ENCODE measurements around the gene ANG. TPM values are rescaled to one million over a fixed set of nuclear protein-coding genes. Genes with fewer than 3 reads are reported as not detected.

Gene ANG
- total RNA-seq: 2.6 and 3.7 TPM in 2 replicates

GRCh38 chr14:20688167-20688839 is at the start of gene ANG:
Gene ANG, plus strand, starts transcription at chr14:20688764. Its CDS starts 4,801 bp downstream, at chr14:20693565.

GRCh38 chr14:20641591-20641990 is 47.0 kb upstream of the ANG start, which contains the start of gene OR6S1:
Gene OR6S1, minus strand, starts transcription at chr14:20641691. Its CDS starts 0 bp downstream, at chr14:20641691.

GRCh38 chr14:20683891-20684661 is 4.5 kb upstream of the ANG start, which contains the start of gene RNASE4:
Gene RNASE4, plus strand, starts transcription at chr14:20684560. Its CDS starts 14,812 bp downstream, at chr14:20699372.

Other genes starting within 250 kb of the ANG start
- 34.6 and 35.6 TPM in 2 replicates for gene OSGEP, start 234.0 kb upstream of the ANG start, total RNA-seq
- gene APEX1, start 233.5 kb upstream of the ANG start, total RNA-seq: 41.4 and 50.5 TPM in 2 replicates
- 19.1 and 22.0 TPM in 2 replicates for gene PIP4P1, start 227.3 kb upstream of the ANG start, total RNA-seq
- 116 and 286 TPM in 2 replicates for gene PNP, start 219.4 kb upstream of the ANG start, total RNA-seq
- not detected in 2 replicates for gene RNASE10, start 183.2 kb upstream of the ANG start, total RNA-seq
- gene RNASE9, start 127.7 kb upstream of the ANG start, total RNA-seq: not detected in 2 replicates
- gene RNASE11, start 100.8 kb upstream of the ANG start, total RNA-seq: not detected in 2 replicates
- gene RNASE12, start 97.4 kb upstream of the ANG start, total RNA-seq: not detected in 2 replicates
- gene OR6S1, start 47.1 kb upstream of the ANG start, total RNA-seq: not detected in 2 replicates
- gene RNASE4, start 4.2 kb upstream of the ANG start, total RNA-seq: 4.0 and 9.3 TPM in 2 replicates
- gene EDDM3A, start 57.1 kb downstream of the ANG start, total RNA-seq: not detected in 2 replicates
- not detected in 2 replicates for gene EDDM3B, start 79.6 kb downstream of the ANG start, total RNA-seq
- not detected in 2 replicates for gene RNASE6, start 92.5 kb downstream of the ANG start, total RNA-seq
- 39.1 and 99.4 TPM in 2 replicates for gene RNASE1, start 114.1 kb downstream of the ANG start, total RNA-seq
- gene RNASE3, start 202.6 kb downstream of the ANG start, total RNA-seq: not detected in 2 replicates